GM12878 (cell line): ENCODE measurements around the gene NR1I3.

Experiments used
- ATF3 ChIP-seq: IDR thresholded peaks from 2 replicates; pipeline ENCODE4 v1.6.1; 2011; ENCODE audit warnings: low read depth, mild to moderate bottlenecking, low read length, moderate library complexity, borderline replicate concordance; ENCODE audit errors: extremely low read depth
- CTCF ChIP-seq, 3 experiments: IDR thresholded peaks in 2 of 3; conservative IDR thresholded peaks in 1 of 3; 2 replicates each; pipeline ENCODE4 v1.5.1; 2011; ENCODE audit warnings: low read depth in 3 of 3, low read length in 3 of 3, mild to moderate bottlenecking in 3 of 3, control low read depth in 2 of 3, moderate library complexity in 2 of 3, inconsistent platforms in 1 of 3, mixed read lengths in 1 of 3; ENCODE audit not compliant: control insufficient read depth in 2 of 3, insufficient read depth in 1 of 3; ENCODE audit errors: extremely low read depth in 1 of 3
- CUX1 ChIP-seq: IDR thresholded peaks from 2 replicates; pipeline ENCODE4 v1.6.1; 2012; ENCODE audit warnings: improper control_type of control experiment, low read depth, low read length; ENCODE audit not compliant: insufficient replicate concordance
- FOS ChIP-seq: IDR thresholded peaks from 3 replicates; pipeline ENCODE4 v1.6.1; 2011; ENCODE audit warnings: borderline replicate concordance; ENCODE audit not compliant: insufficient read length; ENCODE audit errors: extremely low read depth
- MTA2 ChIP-seq: fragments of 450-650 bp; IDR thresholded peaks from 2 replicates; pipeline ENCODE4 v1.6.1; 2016; ENCODE audit warnings: low read depth, mild to moderate bottlenecking, moderate library complexity
- NFYA ChIP-seq: IDR thresholded peaks from 2 replicates; pipeline ENCODE4 v1.6.1; 2011; ENCODE audit warnings: low read depth, mild to moderate bottlenecking, low read length, improper control_type of control experiment, borderline replicate concordance
- NFYB ChIP-seq: IDR thresholded peaks from 2 replicates; pipeline ENCODE4 v1.6.1; 2011; ENCODE audit warnings: low read depth, mild to moderate bottlenecking, low read length, improper control_type of control experiment, moderate library complexity; ENCODE audit not compliant: insufficient read depth
- NRF1 ChIP-seq: conservative IDR thresholded peaks from 2 replicates; pipeline ENCODE4 v1.6.1; 2011; ENCODE audit warnings: mild to moderate bottlenecking, low read depth, low read length, improper control_type of control experiment
- POLR2A ChIP-seq: IDR thresholded peaks from 2 replicates; pipeline ENCODE4 v1.6.1; 2011; ENCODE audit warnings: low read depth, mild to moderate bottlenecking, low read length
- REST ChIP-seq: IDR thresholded peaks from 2 replicates; pipeline ENCODE4 v1.6.1; 2012; ENCODE audit warnings: mild to moderate bottlenecking, low read depth, low read length
- TCF12 ChIP-seq: IDR thresholded peaks from 2 replicates; pipeline ENCODE4 v1.6.1; 2011; ENCODE audit warnings: low read depth, mild to moderate bottlenecking, low read length
- ZNF24 ChIP-seq: fragments of 450-650 bp; IDR thresholded peaks from 2 replicates; pipeline ENCODE4 v1.6.1; 2017; ENCODE audit warnings: antibody characterized with exemption, mild to moderate bottlenecking

- TF ChIP-seq NRF1 = no peak
- no peak for TF ChIP-seq POLR2A
- no peak for TF ChIP-seq ATF3
- no peak for TF ChIP-seq CTCF (IDR thresholded peaks at IDR 0.05 in 2 of 3, conservative IDR thresholded peaks at IDR 0.05 in 1 of 3; ENCODE audit: control insufficient read depth in 2 of 3, extremely low read depth in 1 of 3, insufficient read depth in 1 of 3, low read depth in 3 of 3, low read length in 3 of 3)
- no peak for TF ChIP-seq CUX1
- TF ChIP-seq TCF12 = no peak
- TF ChIP-seq NFYA = no peak
- TF ChIP-seq NFYB = no peak
- no peak for TF ChIP-seq MTA2
- TF ChIP-seq REST = no peak
- TF ChIP-seq ZNF24 = no peak
- no peak for TF ChIP-seq FOS
Measured at GRCh38 chr1:161266836-161267235, 28.8 kb upstream of the NR1I3 start.
